ENCODE data around the gene CHIC2. TPM values are rescaled to one million over a fixed set of nuclear protein-coding genes. Genes with fewer than 3 reads are reported as not detected.

Gene CHIC2
- total RNA-seq, 1 donor from 2014 or later: 12.8 TPM

GRCh38 chr4:54098375-54098774 lies 34.0 kb upstream of the CHIC2 start:
- H3K27ac ChIP-seq: no peak overlapping the region
- no peaks in the 10 kb centered on the region for H3K36me3 ChIP-seq
- H3K27ac Mint-ChIP-seq: no peak overlapping the region
- H2AFZ ChIP-seq (replicated peaks): no peak overlapping the region
- peaks cover 93% of the 10 kb centered on the region for H3K27me3 Mint-ChIP-seq (ENCODE audit: insufficient read depth, low read depth)
- peaks cover 100% of the 10 kb centered on the region for H3K27me3 ChIP-seq
- peak; percentile 65 for DNase-seq (ENCODE audit: low spot score)
- H3K9me3 ChIP-seq (ENCODE audit: low read depth): no peaks in the 10 kb centered on the region
- H3K79me2 ChIP-seq (ENCODE audit: low read depth): no peaks in the 10 kb centered on the region
- no peak overlapping the region for H3K9ac ChIP-seq
- TF ChIP-seq EZH2 (IDR thresholded peaks at IDR 0.05) (no peak), CTCF (IDR thresholded peaks at IDR 0.05) (no peak), EZH2phosphoT487 (IDR thresholded peaks at IDR 0.05) (no peak)
- H3K36me3 Mint-ChIP-seq: no peaks in the 10 kb centered on the region
- peaks cover 52% of the 10 kb centered on the region for H3F3A ChIP-seq (ENCODE audit: low read depth)
- peaks cover 57% of the 10 kb centered on the region for H3K4me1 Mint-ChIP-seq
- peaks cover 98% of the 10 kb centered on the region for H4K20me1 ChIP-seq (ENCODE audit: low read depth)
- H3K4me1 ChIP-seq: peaks cover 64% of the 10 kb centered on the region
- H3K4me2 ChIP-seq: no peak overlapping the region
- H3K4me3 Mint-ChIP-seq: no peak overlapping the region
- H3K9me3 Mint-ChIP-seq: no peaks in the 10 kb centered on the region
- H3K4me3 ChIP-seq: no peak overlapping the region

GRCh38 chr4:54097152-54097551 lies 32.7 kb upstream of the CHIC2 start:
- peaks cover 59% of the 10 kb centered on the region for H3K4me1 Mint-ChIP-seq

GRCh38 chr4:54096295-54096962 lies 32.0 kb upstream of the CHIC2 start:
- Histone ChIP-seq H4K20me1 (ENCODE audit: low read depth) (peaks cover 91% of the 10 kb centered on the region), H3K27ac (no peak overlapping the region), H3K79me2 (ENCODE audit: low read depth) (no peaks in the 10 kb centered on the region), H3K9ac (no peak overlapping the region), H3K4me1 (peaks cover 55% of the 10 kb centered on the region), H3K4me3 (no peak overlapping the region), H3K9me3 (ENCODE audit: low read depth) (no peaks in the 10 kb centered on the region), H3K27me3 (peaks cover 100% of the 10 kb centered on the region), H2AFZ (replicated peaks) (no peak overlapping the region), H3F3A (ENCODE audit: low read depth) (peaks cover 44% of the 10 kb centered on the region), H3K36me3 (no peaks in the 10 kb centered on the region), H3K4me2 (peak overlapping the region; percentile 62)
- H3K27ac Mint-ChIP-seq: no peak overlapping the region
- H3K36me3 Mint-ChIP-seq: no peaks in the 10 kb centered on the region
- peak; percentile 5 for DNase-seq (ENCODE audit: low spot score)
- no peaks in the 10 kb centered on the region for H3K9me3 Mint-ChIP-seq
- H3K4me1 Mint-ChIP-seq: peaks cover 63% of the 10 kb centered on the region
- H3K27me3 Mint-ChIP-seq (ENCODE audit: insufficient read depth, low read depth): peaks cover 92% of the 10 kb centered on the region
- peak overlapping the region; percentile 57 for H3K4me3 Mint-ChIP-seq
- peak; percentile 78 for TF ChIP-seq EZH2 (IDR thresholded peaks at IDR 0.05)
- no peak for TF ChIP-seq EZH2phosphoT487 (IDR thresholded peaks at IDR 0.05)

More at GRCh38 chr4:54097152-54097551, 32.7 kb upstream of the CHIC2 start:
- TF ChIP-seq CTCF (IDR thresholded peaks at IDR 0.05) (no peak), EZH2phosphoT487 (IDR thresholded peaks at IDR 0.05) (no peak), EZH2 (IDR thresholded peaks at IDR 0.05) (no peak)
- Mint-ChIP-seq H3K9me3 (no peaks in the 10 kb centered on the region), H3K4me3 (no peak overlapping the region), H3K27me3 (ENCODE audit: insufficient read depth, low read depth) (peaks cover 92% of the 10 kb centered on the region), H3K36me3 (no peaks in the 10 kb centered on the region), H3K27ac (no peak overlapping the region)
- Histone ChIP-seq H3K9me3 (ENCODE audit: low read depth) (no peaks in the 10 kb centered on the region), H3K36me3 (no peaks in the 10 kb centered on the region), H3K4me2 (no peak overlapping the region), H4K20me1 (ENCODE audit: low read depth) (peaks cover 98% of the 10 kb centered on the region), H3F3A (ENCODE audit: low read depth) (peaks cover 45% of the 10 kb centered on the region), H2AFZ (replicated peaks) (no peak overlapping the region), H3K79me2 (ENCODE audit: low read depth) (no peaks in the 10 kb centered on the region), H3K27ac (no peak overlapping the region), H3K27me3 (peaks cover 100% of the 10 kb centered on the region), H3K9ac (no peak overlapping the region), H3K4me1 (peaks cover 52% of the 10 kb centered on the region), H3K4me3 (no peak overlapping the region)
- no peak for DNase-seq (ENCODE audit: low spot score)
